Ascending aorta (tissue), 2 donors: ENCODE measurements around the gene MAPK10. TPM values are rescaled to one million over a fixed set of nuclear protein-coding genes. Genes with fewer than 3 reads are reported as not detected.
"Not testable (repeated sequence)": the region's sequence is repeated elsewhere in the genome, so short reads cannot be mapped to it uniquely, and the experiment has no call there.

Experiments
- DNase-seq, 2 donors: peaks; one replicate each; pipeline ENCODE4 v3.0.0-alpha.2; 2019; ENCODE audit warnings: low spot score in 2 of 2
- H3K27ac ChIP-seq, 2 donors: fragments of 200-600 bp; sonication (generic); one replicate each; pipeline ENCODE4 v1.5.1; 2016 to 2017; ENCODE audit warnings: mild to moderate bottlenecking in 1 of 2
- H3K27me3 ChIP-seq: fragments of 200-600 bp; sonication (generic); one replicate; pipeline ENCODE4 v1.5.1; 2017
- H3K36me3 ChIP-seq, 2 donors: fragments of 200-600 bp; sonication (generic); one replicate each; pipeline ENCODE4 v1.5.1; 2016
- H3K4me1 ChIP-seq, 2 donors: fragments of 200-600 bp; sonication (generic); one replicate each; pipeline ENCODE4 v1.5.1; 2016 to 2017; ENCODE audit warnings: mild to moderate bottlenecking in 1 of 2
- H3K4me3 ChIP-seq, 2 donors: fragments of 200-600 bp; sonication (generic); one replicate each; pipeline ENCODE4 v1.5.1; 2016 to 2017; ENCODE audit warnings: mild to moderate bottlenecking in 1 of 2
- H3K9me3 ChIP-seq, 2 donors: fragments of 200-600 bp; sonication (generic); one replicate each; pipeline ENCODE4 v1.5.1; 2016
- CTCF ChIP-seq, 3 experiments: fragments of 200-600 bp in 2 of 3; fragments of 450-650 bp in 1 of 3; sonication (generic) in 2 of 3; IDR thresholded peaks; one replicate each; pipeline ENCODE4 v1.5.1; 2016 to 2019; ENCODE audit warnings: antibody characterized with exemption in 3 of 3, mild to moderate bottlenecking in 1 of 3, moderate library complexity in 1 of 3
- intact Hi-C: fragments of 100-400 bp; cut with DNase I; formaldehyde crosslinking; loops from one replicate; pipeline ENCODE4 v1.15.1; 2023
- total RNA-seq: library from RNA; depleted of rRNA; stranded (reverse); fragments of >200 nt; gene quantifications from one replicate; pipeline ENCODE4 v1.1.0, GENCODE V29; 2016

The MAPK10 gene
- total RNA-seq, 1 donor from 2014 or later: 9.3 TPM

- no peaks in the 10 kb centered on the region for H3K9me3 ChIP-seq
- no peak for TF ChIP-seq CTCF (IDR thresholded peaks at IDR 0.05)
- no peaks in the 10 kb centered on the region for H3K4me1 ChIP-seq
- no peaks in the 10 kb centered on the region for H3K36me3 ChIP-seq
- intact Hi-C loops: no loop called here
- no peaks in the 10 kb centered on the region for H3K27me3 ChIP-seq
- no peak for DNase-seq
- H3K27ac ChIP-seq: no peak overlapping the region
- no peak overlapping the region for H3K4me3 ChIP-seq
Observed at GRCh38 chr4:86338989-86339388, 20.9 kb downstream of the MAPK10 start.

GRCh38 chr4:86338521-86338920 lies 21.3 kb downstream of the MAPK10 start:
- no peaks in the 10 kb centered on the region for H3K27me3 ChIP-seq
- no peaks in the 10 kb centered on the region for H3K9me3 ChIP-seq
- no peak overlapping the region for H3K4me3 ChIP-seq
- no peaks in the 10 kb centered on the region for H3K36me3 ChIP-seq
- no peaks in the 10 kb centered on the region for H3K4me1 ChIP-seq
- H3K27ac ChIP-seq: no peak overlapping the region
- TF ChIP-seq CTCF (IDR thresholded peaks at IDR 0.05): no peak
- intact Hi-C loops: no loop called here
- no peak for DNase-seq

- no peak for TF ChIP-seq CTCF (IDR thresholded peaks at IDR 0.05)
- H3K36me3 ChIP-seq: no peaks in the 10 kb centered on the region
- H3K27ac ChIP-seq: no peak overlapping the region
- H3K9me3 ChIP-seq: no peaks in the 10 kb centered on the region
- H3K27me3 ChIP-seq: no peaks in the 10 kb centered on the region
- no peak for DNase-seq
- H3K4me1 ChIP-seq: no peaks in the 10 kb centered on the region
- intact Hi-C loops: no loop called here
- no peak overlapping the region for H3K4me3 ChIP-seq
Observed at GRCh38 chr4:86334020-86334750, 25.7 kb downstream of the MAPK10 start.

GRCh38 chr4:86333236-86333635 lies 26.6 kb downstream of the MAPK10 start:
- intact Hi-C loops: no loop called here
- Histone ChIP-seq H3K27ac (no peak overlapping the region), H3K4me1 (no peaks in the 10 kb centered on the region), H3K4me3 (no peak overlapping the region), H3K9me3 (no peaks in the 10 kb centered on the region), H3K27me3 (no peaks in the 10 kb centered on the region), H3K36me3 (no peaks in the 10 kb centered on the region)
- no peak for TF ChIP-seq CTCF (IDR thresholded peaks at IDR 0.05)
- no peak for DNase-seq

- Histone ChIP-seq H3K9me3 (no peaks in the 10 kb centered on the region), H3K27me3 (no peaks in the 10 kb centered on the region), H3K27ac (no peak overlapping the region), H3K4me1 (no peaks in the 10 kb centered on the region), H3K4me3 (no peak overlapping the region), H3K36me3 (no peaks in the 10 kb centered on the region)
- intact Hi-C loops: no loop called here
- TF ChIP-seq CTCF (IDR thresholded peaks at IDR 0.05): no peak
- no peak for DNase-seq
Observed at GRCh38 chr4:86330961-86331742, 28.7 kb downstream of the MAPK10 start.

GRCh38 chr4:86330411-86330810 lies 29.4 kb downstream of the MAPK10 start:
- H3K4me3 ChIP-seq, H3K9me3 ChIP-seq, intact Hi-C loops, H3K27ac ChIP-seq, H3K4me1 ChIP-seq, H3K36me3 ChIP-seq, DNase-seq, H3K27me3 ChIP-seq: not testable (repeated sequence)
